ENCODE data around the gene NID2. TPM values are rescaled to one million over a fixed set of nuclear protein-coding genes. Genes with fewer than 3 reads are reported as not detected.

The NID2 gene
- total RNA-seq, 1 donor, result 146 TPM

- no peak for TF ChIP-seq CTCF (IDR thresholded peaks at IDR 0.05; ENCODE audit: insufficient read depth, low read length)
- DNase-seq (ENCODE audit: low read depth), result no peak
Observed at GRCh38 chr14:52108823-52109222, 40.0 kb upstream of the NID2 start.

GRCh38 chr14:52106840-52107239 lies 38.0 kb upstream of the NID2 start:
- DNase-seq (ENCODE audit: low read depth), result peak; percentile 39
- TF ChIP-seq CTCF (IDR thresholded peaks at IDR 0.05; ENCODE audit: insufficient read depth, low read length), result no peak
- no peak overlapping the region for H3K4me3 ChIP-seq (ENCODE audit: low read depth, low read length)

More at GRCh38 chr14:52108823-52109222, 40.0 kb upstream of the NID2 start:
- no peak overlapping the region for H3K4me3 ChIP-seq (ENCODE audit: low read depth, low read length)

- H3K4me3 ChIP-seq (ENCODE audit: low read depth, low read length), result no peak overlapping the region
- no peak for DNase-seq (ENCODE audit: low read depth)
- no peak for TF ChIP-seq CTCF (IDR thresholded peaks at IDR 0.05; ENCODE audit: insufficient read depth, low read length)
Observed at GRCh38 chr14:52103416-52103815, 34.6 kb upstream of the NID2 start.

GRCh38 chr14:52095794-52096193 lies 26.9 kb upstream of the NID2 start:
- no peak for TF ChIP-seq CTCF (IDR thresholded peaks at IDR 0.05; ENCODE audit: insufficient read depth, low read length)
- no peak overlapping the region for H3K4me3 ChIP-seq (ENCODE audit: low read depth, low read length)
- no peak for DNase-seq (ENCODE audit: low read depth)

GRCh38 chr14:52095336-52095735 lies 26.5 kb upstream of the NID2 start:
- DNase-seq (ENCODE audit: low read depth), result no peak
- TF ChIP-seq CTCF (IDR thresholded peaks at IDR 0.05; ENCODE audit: insufficient read depth, low read length), result no peak
- no peak overlapping the region for H3K4me3 ChIP-seq (ENCODE audit: low read depth, low read length)

DNA sequence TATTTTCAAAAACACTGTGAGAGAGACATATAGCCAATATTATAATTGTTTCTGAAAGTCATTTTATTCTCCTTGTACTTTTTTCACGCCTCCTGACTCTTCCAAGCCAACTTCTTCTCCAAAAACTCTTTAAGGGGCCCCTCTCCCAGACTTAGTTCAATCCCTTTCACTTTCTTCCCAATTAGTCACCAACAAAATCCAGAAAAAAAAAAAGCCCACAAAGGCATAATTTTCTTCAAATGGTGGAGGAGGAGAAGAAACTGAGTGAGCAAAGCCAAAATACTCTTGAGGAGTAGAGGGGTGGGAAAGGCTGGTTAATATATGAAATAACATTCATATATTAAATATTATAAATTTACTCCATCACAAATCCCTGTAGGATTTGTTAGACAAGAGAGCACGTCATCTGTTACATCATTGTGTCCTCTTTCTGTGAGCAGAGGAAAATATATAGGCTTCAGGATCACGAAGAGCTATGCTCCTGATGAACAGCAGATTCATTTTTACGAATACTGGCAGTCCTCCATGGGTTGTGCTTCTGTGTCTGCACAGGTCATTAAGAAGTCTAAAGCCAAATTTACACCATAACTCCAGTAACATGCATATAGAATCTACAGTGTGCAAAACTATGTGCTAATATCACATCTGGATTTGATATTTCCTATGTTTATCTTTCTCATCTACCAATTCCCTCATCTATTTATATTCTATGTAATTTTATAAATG lies 25.9 kb upstream of the NID2 start:
- TF ChIP-seq CTCF (IDR thresholded peaks at IDR 0.05; ENCODE audit: insufficient read depth, low read length), result no peak
- DNase-seq (ENCODE audit: low read depth), result no peak
- H3K4me3 ChIP-seq (ENCODE audit: low read depth, low read length), result no peak overlapping the region

DNA sequence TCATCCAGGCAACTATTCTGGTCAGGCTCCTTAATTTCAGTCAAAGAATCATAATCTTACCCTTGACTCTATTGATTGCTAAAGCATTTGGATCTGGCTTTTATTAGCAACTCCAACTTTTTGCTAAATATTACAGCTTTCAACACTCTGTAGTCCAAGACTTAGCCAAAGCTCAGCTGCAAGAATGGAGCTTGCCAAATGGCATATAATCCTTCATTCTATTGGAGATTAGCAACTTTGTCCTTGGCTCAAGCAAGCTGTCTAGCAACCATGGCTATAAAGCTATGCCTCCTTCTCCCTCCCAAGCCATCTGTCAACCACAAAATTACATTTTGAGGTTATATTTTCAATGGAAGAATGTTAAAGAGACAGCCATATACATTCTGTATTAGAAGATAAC lies 23.1 kb upstream of the NID2 start:
- peak; percentile 79 for DNase-seq (ENCODE audit: low read depth)
- no peak for TF ChIP-seq CTCF (IDR thresholded peaks at IDR 0.05; ENCODE audit: insufficient read depth, low read length)
- no peak overlapping the region for H3K4me3 ChIP-seq (ENCODE audit: low read depth, low read length)

All from fibroblast of the aortic adventitia (primary cell).